ENCODE measurements around the gene MCM9. TPM values are rescaled to one million over a fixed set of nuclear protein-coding genes. Genes with fewer than 3 reads are reported as not detected.

The MCM9 gene
- total and polyA plus RNA-seq, 2 of the 13 experiments (the other 11 are each of a cell fraction or from before 2014, with no cell fraction given): 3.8 to 17.2 TPM

DNA sequence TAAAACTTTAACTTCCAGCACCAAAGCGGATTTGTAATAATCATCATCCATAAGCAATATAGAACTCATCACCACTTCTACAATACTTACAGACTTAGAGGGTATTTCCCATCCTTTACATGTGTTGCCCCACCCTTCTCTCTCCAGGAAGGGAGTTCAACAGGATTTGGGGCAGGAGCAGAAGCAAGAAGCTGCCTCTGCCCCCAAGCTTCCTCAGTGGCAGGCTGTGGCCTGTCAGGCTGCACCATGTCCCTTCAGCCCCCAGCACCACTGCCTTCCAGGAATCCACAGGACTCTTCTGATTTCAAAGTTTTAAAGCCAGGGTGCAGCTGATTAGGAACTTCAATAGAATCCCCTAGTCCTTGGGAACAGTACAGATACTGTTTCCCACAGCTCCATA lies 36.7 kb upstream of the MCM9 start (continued):
- TF ChIP-seq ZBTB40 (IDR thresholded peaks at IDR 0.05): no peak
- TF ChIP-seq ZBTB40 (CRISPR knock-in tag; IDR thresholded peaks at IDR 0.05): no peak
- TF ChIP-seq ZNF160 (CRISPR knock-in tag; IDR thresholded peaks at IDR 0.05): no peak
- no peak for TF ChIP-seq ZBTB2 (CRISPR knock-in tag; IDR thresholded peaks at IDR 0.05; ENCODE audit: low read depth)
- TF ChIP-seq KLF13 (CRISPR knock-in tag; IDR thresholded peaks at IDR 0.05): no peak
